ENCODE results near the gene CALCOCO1. TPM values are rescaled to one million over a fixed set of nuclear protein-coding genes. Genes with fewer than 3 reads are reported as not detected.

CALCOCO1 gene
- total and polyA plus RNA-seq, 9 of the 15 experiments (the other 6 are each of a cell fraction or from before 2014, with no cell fraction given), result 1.9 to 31.8 (median 11.0) TPM

- TF ChIP-seq SP1 (CRISPR knock-in tag; IDR thresholded peaks at IDR 0.05), result peak; percentile 99
- TF ChIP-seq SIRT6 (IDR thresholded peaks at IDR 0.05; ENCODE audit: low read depth, low read length), result no peak
- no peak for TF ChIP-seq RBM17 (IDR thresholded peaks at IDR 0.05; ENCODE audit: borderline replicate concordance, low read depth, low read length)
- TF ChIP-seq PHTF2 (CRISPR knock-in tag; IDR thresholded peaks at IDR 0.05), result no peak
- TF ChIP-seq BCL6 (CRISPR knock-in tag; IDR thresholded peaks at IDR 0.05), result peak; percentile 92
- TF ChIP-seq ZBTB2 (IDR thresholded peaks at IDR 0.05), result peak; percentile 53; the same call in 1 of the 2 replicates
- no peak for TF ChIP-seq EWSR1 (IDR thresholded peaks at IDR 0.05; ENCODE audit: borderline replicate concordance, low read depth, partially characterized antibody)
- peak; percentile 75 for TF ChIP-seq SUPT5H (IDR thresholded peaks at IDR 0.05)
- no peak for TF ChIP-seq NFATC3 (IDR thresholded peaks at IDR 0.05)
- no peak for TF ChIP-seq RBM25 (IDR thresholded peaks at IDR 0.05; ENCODE audit: low read depth, low read length, severe bottlenecking)
- TF ChIP-seq ATF1 (CRISPR knock-in tag; IDR thresholded peaks at IDR 0.05), result 0 out of 2 replicates have a peak, but pooled peaks have one; percentile 11
- peak; percentile 99 for TF ChIP-seq ATF1 (tag; IDR thresholded peaks at IDR 0.05)
- TF ChIP-seq TEAD4 (IDR thresholded peaks at IDR 0.05; ENCODE audit: low read length), result no peak; the same call in 1 of the 2 replicates
- TF ChIP-seq TEAD4 (CRISPR knock-in tag; IDR thresholded peaks at IDR 0.05; ENCODE audit: borderline replicate concordance), result no peak
- no peak for TF ChIP-seq ZNF124 (CRISPR knock-in tag; IDR thresholded peaks at IDR 0.05)
- no peak for TF ChIP-seq U2AF1 (optimal IDR thresholded peaks at IDR 0.05; ENCODE audit: low read depth, low read length)
- no peak for TF ChIP-seq ZNF274 (IDR thresholded peaks at IDR 0.05; ENCODE audit: borderline replicate concordance, low read depth, low read length)
- no peak for TF ChIP-seq MLX (CRISPR knock-in tag; conservative IDR thresholded peaks at IDR 0.05)
Observed at GRCh38 chr12:53727310-53728041, at the start of gene CALCOCO1 (continued).
